NCI-H82 treated with DMSO at 0.1 percent for 48 hours (cell line): ENCODE data around the gene CALHM3.

Experiments
- DNase-seq: peaks from one replicate; lab custom pipeline; 2025; ENCODE audit not compliant: unreplicated experiment; lab: John Stamatoyannopoulos, UW

The CALHM3 gene

DNA sequence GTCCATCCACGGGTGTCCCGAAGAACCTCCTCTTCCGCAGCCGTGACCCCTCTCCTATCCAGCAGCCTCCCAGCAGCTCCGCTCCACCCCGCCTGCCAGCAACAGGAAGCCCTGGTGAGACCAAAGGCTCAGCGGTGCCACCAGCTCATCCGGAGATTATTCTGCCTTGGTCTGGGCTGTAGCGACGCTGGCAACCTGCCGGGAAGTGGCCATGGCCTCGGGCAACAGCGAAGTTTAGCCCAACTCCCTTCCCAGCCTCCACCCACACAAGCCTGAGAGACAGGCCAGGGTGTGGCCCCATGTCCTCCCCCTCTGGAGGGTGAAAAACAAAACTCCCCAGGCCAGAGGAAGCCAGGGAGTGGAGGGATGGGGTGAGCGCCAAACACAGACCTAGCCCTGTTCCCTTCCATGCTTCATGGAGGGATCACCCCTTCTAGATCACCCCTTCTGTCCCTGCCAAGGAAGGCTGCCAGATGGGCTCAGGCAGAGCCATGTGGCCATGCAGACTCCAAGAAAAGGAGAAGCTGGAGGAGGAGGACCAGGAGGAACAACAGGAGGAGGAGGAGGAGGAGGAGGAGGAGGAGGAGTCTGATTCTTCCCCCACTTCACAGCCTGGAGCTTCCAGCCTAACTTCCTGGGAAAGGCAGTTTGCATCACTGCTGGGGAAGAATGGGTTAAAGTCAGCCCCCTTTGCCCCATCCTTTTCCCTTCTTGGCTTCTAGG lies 27.8 kb downstream of the CALHM3 start:
- no peak for DNase-seq

DNA sequence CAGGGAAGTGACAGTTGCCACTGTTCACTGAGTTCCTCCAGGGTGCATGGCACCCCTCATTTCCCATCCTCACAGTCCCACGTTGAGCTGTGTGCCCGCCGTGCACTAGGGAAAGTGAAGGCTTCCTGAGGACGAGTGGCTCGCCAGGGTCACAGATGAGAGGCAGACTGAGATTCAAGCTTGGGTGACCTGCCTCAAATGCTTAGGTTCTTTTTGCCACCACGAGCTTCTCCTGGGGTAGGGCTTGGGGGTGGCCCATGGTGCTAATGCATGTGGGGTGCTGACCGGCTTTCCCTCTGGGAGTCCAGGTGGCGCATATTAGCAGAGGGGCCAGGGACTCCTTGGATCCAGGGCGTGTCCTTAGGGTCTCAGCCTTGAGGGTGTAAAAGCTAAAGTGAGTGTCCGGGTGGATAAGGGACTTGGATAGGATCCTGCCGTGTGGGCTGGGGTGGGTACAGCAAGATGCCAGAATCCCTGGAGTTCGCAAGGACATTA lies 28.8 kb downstream of the CALHM3 start:
- DNase-seq = no peak

DNA sequence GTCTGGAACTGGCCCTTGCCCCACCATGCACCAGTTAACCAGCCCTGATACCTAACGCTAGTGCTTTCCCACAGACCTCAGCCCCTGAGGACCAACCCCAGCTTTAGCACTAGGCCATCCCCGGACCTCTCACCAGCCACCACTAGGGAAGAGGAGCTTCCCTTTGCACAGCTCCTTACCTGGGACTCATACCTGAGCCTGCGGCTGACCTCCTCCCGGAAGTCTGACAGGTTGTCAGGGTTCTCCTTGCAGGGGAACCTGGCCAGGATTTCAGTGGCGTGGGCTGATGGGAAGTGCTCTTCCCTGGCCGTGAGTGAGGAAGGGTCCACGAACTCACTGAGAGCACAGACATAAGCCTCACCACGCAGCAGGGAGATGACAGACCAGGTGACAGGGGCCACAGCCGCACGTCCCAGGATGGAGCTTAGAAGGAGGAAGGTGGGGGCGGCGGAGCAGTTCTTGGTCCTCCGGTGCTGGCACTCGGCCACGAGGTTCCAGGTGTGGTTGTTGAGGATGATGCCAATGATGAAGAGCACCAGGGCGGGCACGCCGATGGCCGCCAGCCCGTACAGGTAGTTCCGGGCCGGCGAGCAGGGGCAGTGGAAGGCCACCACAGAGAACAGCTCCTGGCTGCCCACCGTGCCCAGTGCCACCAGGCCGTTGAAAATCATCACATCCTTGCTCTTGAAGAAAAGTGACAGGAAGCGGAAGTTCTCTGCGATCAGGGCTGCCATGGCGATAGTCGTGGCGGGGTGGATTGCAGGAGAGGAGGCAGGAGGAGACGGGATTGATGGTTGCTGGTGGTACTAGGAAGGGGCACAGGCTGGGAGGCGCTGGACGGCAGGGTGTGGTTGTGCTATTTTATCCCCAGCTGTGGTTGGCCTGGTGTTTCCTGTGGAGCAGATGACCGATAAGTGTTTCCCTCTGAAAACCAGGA lies 29.6 kb downstream of the CALHM3 start:
- no peak for DNase-seq

DNA sequence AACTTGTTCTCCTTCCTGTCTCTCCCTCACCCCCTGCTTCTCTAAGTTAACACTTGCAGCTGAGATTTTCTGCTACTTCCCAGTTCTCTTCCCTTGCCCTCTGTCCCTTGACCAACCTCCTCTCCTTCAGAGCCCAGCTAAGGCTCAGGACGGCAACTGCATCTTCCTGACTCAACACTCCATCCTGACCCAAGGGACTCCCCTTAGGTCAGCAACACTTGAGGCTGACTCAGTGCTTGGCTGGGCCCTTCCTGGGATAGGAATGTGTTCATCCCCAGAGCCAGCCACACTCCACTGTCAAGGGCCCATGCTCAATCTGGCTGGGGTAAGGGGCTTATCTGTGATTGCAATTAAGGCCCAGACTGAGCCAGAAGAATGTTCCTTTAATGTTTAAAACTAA lies 30.3 kb downstream of the CALHM3 start:
- no peak for DNase-seq

DNA sequence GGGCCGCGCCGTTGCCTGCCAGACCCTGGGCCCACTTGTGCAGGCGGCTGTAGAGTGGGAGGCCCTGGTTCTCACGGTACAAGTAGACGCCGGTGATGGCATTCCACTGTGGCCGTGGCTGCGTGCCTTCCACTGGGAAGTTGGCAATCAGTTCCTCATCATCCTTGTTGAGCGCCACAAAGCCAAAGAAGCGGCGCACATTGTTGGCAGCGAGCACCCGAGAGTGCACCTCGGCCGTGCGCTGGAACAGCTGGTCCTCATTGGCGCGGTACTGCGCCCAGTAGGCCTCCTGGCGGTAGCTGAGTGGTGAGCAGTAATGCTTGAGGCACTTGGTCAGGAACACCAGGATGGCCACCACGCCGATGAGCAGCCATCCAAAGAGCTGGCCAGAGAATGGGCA lies 31.9 kb downstream of the CALHM3 start:
- DNase-seq = no peak

DNA sequence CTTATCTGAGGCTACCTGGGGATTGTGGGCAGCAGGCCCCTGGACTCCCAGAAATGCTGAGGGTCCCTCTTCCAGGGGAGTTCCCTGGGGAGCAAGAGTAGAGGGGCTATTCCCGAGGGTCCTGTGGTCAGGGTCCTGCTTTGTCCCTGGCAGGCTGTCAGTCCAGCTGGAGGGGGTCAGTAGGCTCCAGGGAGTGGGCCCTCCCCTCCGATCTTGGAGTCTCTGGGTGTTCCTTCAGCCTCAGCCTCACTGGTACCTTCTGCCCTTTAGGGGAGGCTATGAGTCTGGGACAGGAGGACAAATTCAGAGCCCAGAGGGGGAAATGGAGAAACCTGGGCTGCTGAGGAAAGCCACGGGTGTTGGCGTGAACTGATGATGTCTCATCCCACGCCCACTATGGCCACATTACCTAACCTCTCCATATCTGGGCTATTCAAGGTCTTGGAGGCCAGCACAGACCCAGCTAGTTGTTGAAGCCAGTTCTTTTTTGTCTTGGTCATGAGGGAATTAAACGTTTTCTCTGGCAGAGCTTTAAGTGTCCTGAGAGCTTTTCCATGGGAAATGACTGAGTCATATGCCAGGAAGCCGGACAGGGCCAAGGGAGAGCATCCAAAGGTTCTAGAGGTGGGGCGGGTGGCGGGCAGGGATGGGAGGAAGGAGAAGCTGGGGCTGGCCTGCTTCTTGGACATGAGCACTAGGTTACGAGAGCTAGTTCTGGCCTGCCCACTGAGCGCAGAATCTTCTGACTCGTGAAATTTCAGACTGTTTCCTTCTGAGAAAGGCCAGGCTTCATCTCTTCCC lies 33.1 kb downstream of the CALHM3 start:
- no peak for DNase-seq

DNA sequence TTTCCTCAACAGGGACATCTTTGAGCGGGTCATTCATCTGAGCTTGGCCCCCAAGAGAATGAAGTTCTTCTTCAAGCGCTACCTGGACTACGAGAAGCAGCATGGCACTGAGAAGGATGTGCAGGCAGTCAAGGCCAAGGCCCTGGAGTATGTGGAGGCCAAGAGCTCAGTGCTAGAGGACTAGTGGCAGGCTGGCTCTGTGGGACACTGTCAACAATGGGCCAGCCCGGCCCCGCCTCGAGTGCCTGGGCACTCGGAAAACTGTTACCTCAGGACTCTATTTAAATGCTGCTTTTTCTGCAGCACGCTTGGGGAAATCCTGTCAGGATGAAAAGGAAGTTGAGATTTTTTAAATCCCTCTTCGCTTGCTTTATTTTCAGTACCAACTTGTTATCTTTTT lies 33.7 kb downstream of the CALHM3 start:
- DNase-seq = no peak

DNA sequence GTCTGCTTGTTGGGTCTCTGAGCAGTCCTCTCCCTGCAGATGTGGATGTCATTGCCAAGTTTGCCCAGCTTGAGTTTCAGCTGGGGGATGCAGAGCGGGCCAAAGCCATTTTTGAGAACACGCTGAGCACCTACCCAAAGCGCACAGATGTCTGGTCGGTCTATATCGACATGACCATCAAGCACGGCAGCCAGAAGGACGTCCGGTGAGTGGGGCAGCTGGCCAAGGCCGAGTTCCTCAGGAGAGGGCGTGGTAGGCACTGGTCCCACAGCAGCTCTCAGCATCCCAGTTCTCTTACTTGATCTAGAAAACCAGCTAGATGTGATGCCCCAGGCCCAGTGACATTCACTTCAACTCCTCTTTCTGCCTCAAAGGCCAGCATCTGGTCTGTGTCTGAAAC lies 34.6 kb downstream of the CALHM3 start:
- no peak for DNase-seq

DNA sequence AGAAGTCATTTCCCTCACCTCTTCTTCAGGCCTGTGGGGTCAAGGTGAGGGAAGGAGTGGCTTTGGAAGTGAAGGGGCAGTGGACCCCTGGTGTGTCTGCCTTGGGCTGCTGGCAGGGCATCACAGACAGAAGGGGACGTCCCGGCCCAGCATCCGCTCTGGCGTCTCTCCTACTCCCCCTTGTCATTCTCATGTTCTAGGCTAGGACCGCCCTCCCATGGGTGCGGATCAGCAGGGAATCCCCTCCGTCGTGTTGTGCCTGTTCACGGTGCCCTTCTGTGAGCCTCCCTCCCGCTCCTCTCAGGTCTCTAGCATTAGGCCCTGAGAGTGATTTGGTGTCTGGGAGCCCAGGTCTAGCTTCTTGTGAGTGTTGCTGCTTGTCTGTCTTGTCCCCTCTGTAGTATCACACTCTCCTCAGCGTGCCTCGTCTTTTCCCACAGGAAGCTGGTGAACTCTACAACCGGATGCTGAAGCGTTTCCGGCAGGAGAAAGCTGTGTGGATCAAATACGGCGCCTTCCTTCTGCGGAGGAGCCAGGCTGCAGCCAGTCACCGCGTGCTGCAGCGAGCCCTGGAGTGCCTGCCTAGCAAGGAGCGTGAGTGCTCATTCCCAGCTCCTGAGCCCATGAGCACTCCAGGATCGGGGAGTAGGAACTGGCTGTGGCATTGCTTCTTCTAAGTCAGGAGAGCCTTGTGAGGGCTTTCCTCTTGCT lies 35.4 kb downstream of the CALHM3 start:
- DNase-seq = no peak

DNA sequence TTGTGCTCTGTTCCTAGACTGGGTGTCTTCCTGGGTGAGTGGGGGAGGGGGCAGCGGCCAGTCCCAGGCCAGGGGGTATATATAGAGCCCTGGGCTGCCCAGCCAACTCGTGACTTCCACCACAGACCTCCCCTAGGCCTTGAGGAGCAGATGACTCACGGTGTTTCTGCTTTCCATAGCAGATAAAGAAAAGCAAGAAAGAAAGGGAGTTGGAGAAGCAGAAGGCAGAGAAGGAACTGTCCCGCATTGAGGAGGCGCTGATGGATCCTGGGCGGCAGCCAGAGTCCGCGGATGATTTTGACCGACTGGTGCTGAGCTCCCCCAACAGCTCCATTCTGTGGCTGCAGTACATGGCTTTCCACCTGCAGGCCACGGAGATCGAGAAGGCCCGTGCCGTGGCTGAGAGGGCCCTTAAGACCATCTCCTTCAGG lies 37.0 kb downstream of the CALHM3 start:
- no peak for DNase-seq

DNA sequence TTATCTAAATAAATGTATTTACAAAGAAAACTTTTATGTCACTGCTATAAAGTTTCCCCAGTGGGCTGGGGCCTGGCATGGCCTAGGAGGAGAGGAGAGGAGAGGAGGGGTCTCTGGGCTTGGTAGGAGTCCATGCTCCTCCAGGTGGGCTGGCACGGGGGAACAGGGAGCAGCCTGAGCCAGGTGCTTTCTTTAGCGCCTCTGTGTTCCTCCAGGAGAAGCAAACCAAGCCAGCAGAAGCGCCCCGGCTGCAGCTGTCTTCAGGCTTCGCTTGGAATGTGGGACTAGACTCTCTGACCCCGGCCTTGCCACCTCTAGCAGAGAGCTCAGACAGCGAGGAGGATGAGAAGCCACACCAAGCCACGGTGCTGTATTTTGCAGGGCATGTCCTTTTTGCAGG lies 37.4 kb downstream of the CALHM3 start:
- DNase-seq = no peak

DNA sequence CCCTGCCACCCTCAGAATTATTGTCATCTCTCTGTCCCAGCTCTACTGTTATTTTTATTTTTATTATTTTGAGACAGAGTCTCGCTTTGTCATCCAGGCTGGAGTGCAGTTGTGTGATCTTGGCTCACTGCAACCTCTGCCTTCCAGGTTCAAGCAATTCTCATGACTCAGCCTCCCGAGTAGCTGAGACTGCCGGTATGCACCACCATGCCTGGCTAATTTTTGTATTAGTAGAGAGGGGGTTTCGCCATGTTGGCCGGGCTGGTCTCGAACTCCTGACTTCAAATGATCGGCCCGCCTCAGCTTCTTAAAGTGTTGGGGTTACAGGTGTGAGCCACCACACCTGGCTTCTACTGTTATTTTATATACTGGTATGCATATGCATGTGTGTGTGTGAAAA lies 37.8 kb downstream of the CALHM3 start:
- DNase-seq = no peak

DNA sequence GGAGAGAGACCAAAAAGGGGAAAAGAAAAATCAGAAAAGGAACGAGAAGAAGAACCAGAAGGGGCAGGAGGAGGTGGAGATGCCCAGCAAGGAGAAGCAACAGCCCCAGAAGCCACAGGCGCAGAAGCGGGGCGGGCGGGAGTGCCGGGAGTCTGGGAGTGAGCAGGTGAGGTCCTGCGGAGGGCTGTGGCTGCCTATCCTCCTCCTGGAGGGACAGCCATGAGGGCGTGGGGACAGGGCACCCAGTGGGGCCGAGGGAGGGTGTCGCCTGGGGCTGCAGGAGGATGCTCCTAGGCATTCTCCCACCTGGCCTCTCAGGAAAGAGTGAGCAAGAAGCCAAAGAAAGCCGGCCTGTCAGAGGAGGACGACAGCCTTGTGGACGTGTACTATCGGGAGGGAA lies 38.6 kb downstream of the CALHM3 start:
- DNase-seq = no peak

DNA sequence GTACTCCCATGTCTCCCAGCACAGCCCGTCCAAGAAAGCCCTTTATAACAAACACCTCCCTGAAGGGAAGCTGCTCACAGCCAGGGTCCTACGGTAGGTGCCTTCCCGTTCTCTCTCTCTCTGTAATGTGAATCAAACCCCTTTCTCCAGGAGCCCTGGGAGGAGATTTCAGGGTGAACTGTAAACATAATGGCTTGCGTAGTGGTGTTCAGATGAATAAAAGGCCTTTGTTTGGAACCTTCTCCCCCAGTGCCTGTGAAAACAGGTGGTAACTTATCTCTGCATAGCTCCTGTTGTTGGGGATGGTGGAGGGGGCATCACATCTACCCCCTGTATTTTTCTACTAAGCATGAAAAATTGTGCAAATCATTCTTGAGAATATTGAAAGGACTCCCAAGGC lies 39.3 kb downstream of the CALHM3 start:
- no peak for DNase-seq

DNA sequence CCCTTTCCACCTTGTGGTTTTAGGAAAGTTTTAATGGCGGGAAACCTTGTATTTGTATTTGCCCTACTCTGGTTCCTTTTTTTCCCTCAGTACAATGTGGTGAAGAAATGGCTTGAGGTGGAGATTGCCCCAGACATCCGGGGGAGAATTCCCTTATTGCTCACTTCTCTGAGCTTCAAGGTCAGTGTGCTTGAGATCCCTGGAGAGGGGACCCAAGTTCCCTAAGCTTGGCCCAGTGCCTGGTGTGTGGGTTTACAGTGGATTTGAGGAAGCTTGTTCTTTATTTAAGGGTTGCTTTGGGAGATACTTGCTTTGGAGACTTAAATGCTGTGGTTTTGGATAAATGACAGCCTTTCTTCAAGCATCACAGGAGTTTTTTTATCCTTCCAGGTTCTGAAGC lies 45.2 kb downstream of the CALHM3 start:
- DNase-seq = no peak

DNA sequence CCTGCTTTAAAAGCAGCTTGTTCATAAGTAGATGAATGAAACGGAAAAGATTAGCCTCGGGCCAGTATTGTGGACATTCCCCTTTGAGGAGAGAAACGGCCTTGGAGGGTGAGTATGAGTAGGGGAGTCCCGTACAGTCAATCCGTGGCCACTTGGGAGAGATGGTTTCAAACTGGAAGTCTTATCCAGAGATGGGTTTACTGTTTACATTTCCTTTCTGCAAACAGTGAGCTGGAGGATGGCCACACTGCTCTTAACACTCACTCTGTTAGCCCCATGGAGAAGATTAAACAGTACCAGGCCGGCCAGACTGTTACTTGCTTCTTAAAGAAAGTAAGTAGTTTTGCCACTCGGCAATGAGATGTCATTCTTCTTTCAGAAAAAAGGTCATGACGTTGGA lies 47.1 kb downstream of the CALHM3 start:
- no peak for DNase-seq

DNA sequence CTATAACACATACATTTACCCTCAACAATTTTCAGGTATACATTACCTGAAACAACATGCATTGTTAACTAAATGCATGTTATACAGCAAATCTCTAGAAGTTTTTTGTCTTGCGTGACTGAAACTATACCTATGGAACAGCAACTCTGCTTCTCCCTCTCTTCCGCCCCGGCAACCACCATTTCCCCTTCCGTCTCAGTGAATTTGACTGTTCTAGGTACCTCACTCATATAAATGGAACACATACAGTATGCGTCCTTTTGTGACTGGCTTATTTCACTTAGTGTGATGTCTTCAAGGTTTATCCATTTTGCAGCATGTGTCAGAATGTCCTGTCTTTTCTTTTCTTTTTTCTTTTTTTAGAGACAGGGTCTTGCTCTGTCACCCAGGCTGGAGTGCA lies 49.4 kb downstream of the CALHM3 start:
- no peak for DNase-seq

DNA sequence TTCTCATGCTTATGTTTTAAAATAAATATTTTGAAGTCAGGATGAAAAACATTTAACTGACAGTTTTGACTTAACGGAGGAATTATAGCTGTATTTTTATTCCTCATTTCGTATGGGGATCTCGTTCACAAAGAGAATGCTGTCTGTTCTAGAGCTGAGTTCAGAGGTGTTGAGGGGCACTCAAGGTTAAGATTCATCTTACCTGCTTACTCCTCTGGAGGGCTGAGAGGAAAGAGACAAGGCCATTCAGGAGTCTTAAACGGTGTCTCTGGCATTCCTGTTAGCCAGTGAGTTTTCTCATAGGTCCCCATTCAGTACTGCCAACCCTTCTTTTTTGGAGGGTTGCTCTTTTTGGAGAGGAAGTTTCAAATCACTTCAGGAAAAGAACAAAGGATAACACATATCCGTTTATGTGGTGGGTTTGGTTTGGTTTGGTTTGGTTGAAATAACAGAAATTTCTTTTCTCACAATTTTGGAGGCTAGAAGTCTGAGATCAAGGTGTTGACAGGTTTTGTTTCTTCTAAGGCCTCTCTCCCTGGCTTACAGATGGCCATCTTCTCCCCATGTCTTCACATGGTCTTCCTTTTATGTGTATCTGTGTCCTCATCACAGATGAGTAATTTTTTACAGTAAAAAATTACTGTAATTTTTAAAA lies 49.9 kb downstream of the CALHM3 start:
- DNase-seq = no peak

DNA sequence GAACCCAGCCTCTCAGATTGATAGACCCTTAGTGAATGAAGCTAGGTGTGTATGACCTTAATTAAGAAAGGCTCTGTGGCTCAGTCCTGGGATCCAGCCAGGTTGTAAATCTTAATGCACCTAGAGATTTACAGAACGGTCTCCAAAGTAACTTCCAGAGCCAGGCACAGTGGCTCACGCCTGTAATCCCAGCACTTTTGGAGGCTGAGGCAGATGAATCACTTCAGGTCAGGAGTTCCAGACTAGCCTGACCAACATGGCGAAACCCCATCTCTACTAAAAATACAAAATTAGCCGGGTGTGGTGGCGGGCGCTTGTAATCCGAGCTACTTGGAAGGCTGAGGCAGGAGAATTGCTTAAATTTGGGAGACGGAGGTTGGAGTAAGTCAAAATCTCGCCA lies 51.2 kb downstream of the CALHM3 start:
- no peak for DNase-seq

DNA sequence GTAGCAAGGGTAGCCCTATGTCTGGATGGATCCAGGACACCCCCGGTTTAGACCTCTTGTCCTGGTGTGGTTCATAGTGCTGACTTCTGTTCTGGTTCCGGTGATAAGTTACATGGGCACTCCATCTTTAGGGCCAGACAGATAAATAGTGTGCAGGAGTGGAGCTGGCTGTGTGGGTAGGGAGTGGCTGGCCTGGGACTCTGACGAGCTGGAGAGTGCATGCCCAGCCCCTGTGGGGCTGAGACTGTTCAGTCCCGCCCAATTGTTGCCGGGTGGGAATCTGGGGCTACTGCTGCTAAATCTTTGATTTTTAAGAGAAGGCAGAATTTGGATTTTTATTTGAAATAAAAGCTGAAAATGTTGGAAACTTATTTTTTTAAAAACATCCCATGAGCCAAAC lies 55.3 kb downstream of the CALHM3 start:
- DNase-seq = no peak
